Measurements from ENCODE around the gene TAAR8.
"Not testable (repeated sequence)": the region's sequence is repeated elsewhere in the genome, so short reads cannot be mapped to it uniquely, and the experiment has no call there.

The TAAR8 gene

GRCh38 chr6:132548746-132549463 lies 3.6 kb upstream of the TAAR8 start:
- DNase-seq = no peak

GRCh38 chr6:132551214-132551613 lies 1.3 kb upstream of the TAAR8 start:
- DNase-seq = no peak

GRCh38 chr6:132560087-132560486 lies 7.6 kb downstream of the TAAR8 start:
- not testable (repeated sequence) for DNase-seq

- DNase-seq = no peak
Measured at GRCh38 chr6:132566404-132566803, 13.9 kb downstream of the TAAR8 start.

- DNase-seq = no peak
Measured at GRCh38 chr6:132567566-132567965, 15.1 kb downstream of the TAAR8 start.

GRCh38 chr6:132568611-132569010 lies 16.1 kb downstream of the TAAR8 start:
- DNase-seq = no peak

GRCh38 chr6:132569170-132569569 lies 16.7 kb downstream of the TAAR8 start:
- DNase-seq = no peak

GRCh38 chr6:132570221-132570777 lies 17.8 kb downstream of the TAAR8 start, which contains the start of gene TAAR6:
TSS of gene TAAR6 (plus strand) at chr6:132570322. CDS start at chr6:132570322, 0 bp downstream.
- no peak for DNase-seq

GRCh38 chr6:132571774-132572173 lies 19.3 kb downstream of the TAAR8 start:
- no peak for DNase-seq

GRCh38 chr6:132584698-132585097 lies 32.2 kb downstream of the TAAR8 start:
- DNase-seq = no peak

- no peak for DNase-seq
Measured at GRCh38 chr6:132587424-132587823, 35.0 kb downstream of the TAAR8 start.

GRCh38 chr6:132589454-132589853 lies 37.0 kb downstream of the TAAR8 start, which contains the start of gene TAAR5:
TSS of gene TAAR5 (minus strand) at chr6:132589741. CDS start at chr6:132589686, 55 bp downstream.
- no peak for DNase-seq

GRCh38 chr6:132590362-132590761 lies 37.9 kb downstream of the TAAR8 start:
- DNase-seq = no peak

GRCh38 chr6:132592855-132593254 lies 40.4 kb downstream of the TAAR8 start:
- no peak for DNase-seq

- no peak for DNase-seq
Measured at GRCh38 chr6:132596201-132596600, 43.7 kb downstream of the TAAR8 start.

- DNase-seq = no peak
Measured at GRCh38 chr6:132598473-132598872, 46.0 kb downstream of the TAAR8 start.

GRCh38 chr6:132600900-132601299 lies 48.4 kb downstream of the TAAR8 start:
- not testable (repeated sequence) for DNase-seq
